NCI-H345 treated with DMSO at 0.1 percent for 48 hours (cell line): Measurements from ENCODE around the gene IGFBP4.
A peak's percentile ranks its signal among the peaks of the same experiment; 100 is the strongest.
"Not testable (repeated sequence)": the region's sequence is repeated elsewhere in the genome, so short reads cannot be mapped to it uniquely, and the experiment has no call there.

Experiments
- DNase-seq: peaks from one replicate; lab custom pipeline; 2025; ENCODE audit not compliant: unreplicated experiment; lab: John Stamatoyannopoulos, UW

The IGFBP4 gene

GRCh38 chr17:40443196-40443987 is at the start of gene IGFBP4:
Gene IGFBP4, plus strand, starts transcription at chr17:40443450. Its CDS starts 286 bp downstream, at chr17:40443736.
- peak; percentile 18 for DNase-seq

GRCh38 chr17:40399185-40399584 is 44.1 kb upstream of the IGFBP4 start:
- no peak for DNase-seq

GRCh38 chr17:40402668-40403067 is 40.6 kb upstream of the IGFBP4 start:
- no peak for DNase-seq

GRCh38 chr17:40404003-40404402 is 39.2 kb upstream of the IGFBP4 start:
- no peak for DNase-seq

- no peak for DNase-seq
Measured at GRCh38 chr17:40407460-40407859, 35.8 kb upstream of the IGFBP4 start.

- not testable (repeated sequence) for DNase-seq
Measured at GRCh38 chr17:40409540-40409939, 33.7 kb upstream of the IGFBP4 start.

- DNase-seq: no peak
Measured at GRCh38 chr17:40410082-40410481, 33.2 kb upstream of the IGFBP4 start.

- no peak for DNase-seq
Measured at GRCh38 chr17:40411821-40412220, 31.4 kb upstream of the IGFBP4 start.

GRCh38 chr17:40412880-40413279 is 30.4 kb upstream of the IGFBP4 start:
- DNase-seq: no peak

- not testable (repeated sequence) for DNase-seq
Measured at GRCh38 chr17:40414312-40414711, 28.9 kb upstream of the IGFBP4 start.

GRCh38 chr17:40415390-40415789 is 27.9 kb upstream of the IGFBP4 start:
- DNase-seq: no peak

GRCh38 chr17:40416671-40417070 is 26.6 kb upstream of the IGFBP4 start:
- DNase-seq: no peak

GRCh38 chr17:40417258-40417608 is 26.0 kb upstream of the IGFBP4 start:
- no peak for DNase-seq

- DNase-seq: peak; percentile 98
Measured at GRCh38 chr17:40417609-40418427, 25.4 kb upstream of the IGFBP4 start, which contains the start of gene TOP2A. Gene TOP2A, minus strand, starts transcription at chr17:40417896. Its CDS starts 105 bp downstream, at chr17:40417791.

GRCh38 chr17:40418428-40418706 is 24.9 kb upstream of the IGFBP4 start:
- no peak for DNase-seq

GRCh38 chr17:40419559-40420331 is 23.5 kb upstream of the IGFBP4 start:
- DNase-seq: no peak

GRCh38 chr17:40422990-40423633 is 20.1 kb upstream of the IGFBP4 start:
- DNase-seq: no peak

GRCh38 chr17:40425741-40426140 is 17.5 kb upstream of the IGFBP4 start:
- DNase-seq: no peak

GRCh38 chr17:40427002-40427491 is 16.2 kb upstream of the IGFBP4 start:
- no peak for DNase-seq

- DNase-seq: no peak
Measured at GRCh38 chr17:40430272-40431230, 12.7 kb upstream of the IGFBP4 start.
